Colon (tissue), 2 donors: ENCODE data around the gene CCL4.
"Not testable (repeated sequence)": the region's sequence is repeated elsewhere in the genome, so short reads cannot be mapped to it uniquely, and the experiment has no call there.

Experiments
- FAIRE-seq: peaks from 2 replicates; lab custom pipeline; 2012; peaks lifted over from hg19 to GRCh38; lab: Jason Lieb, UNC
- donor health status: control.
- donor health status: control.

Gene CCL4

DNA sequence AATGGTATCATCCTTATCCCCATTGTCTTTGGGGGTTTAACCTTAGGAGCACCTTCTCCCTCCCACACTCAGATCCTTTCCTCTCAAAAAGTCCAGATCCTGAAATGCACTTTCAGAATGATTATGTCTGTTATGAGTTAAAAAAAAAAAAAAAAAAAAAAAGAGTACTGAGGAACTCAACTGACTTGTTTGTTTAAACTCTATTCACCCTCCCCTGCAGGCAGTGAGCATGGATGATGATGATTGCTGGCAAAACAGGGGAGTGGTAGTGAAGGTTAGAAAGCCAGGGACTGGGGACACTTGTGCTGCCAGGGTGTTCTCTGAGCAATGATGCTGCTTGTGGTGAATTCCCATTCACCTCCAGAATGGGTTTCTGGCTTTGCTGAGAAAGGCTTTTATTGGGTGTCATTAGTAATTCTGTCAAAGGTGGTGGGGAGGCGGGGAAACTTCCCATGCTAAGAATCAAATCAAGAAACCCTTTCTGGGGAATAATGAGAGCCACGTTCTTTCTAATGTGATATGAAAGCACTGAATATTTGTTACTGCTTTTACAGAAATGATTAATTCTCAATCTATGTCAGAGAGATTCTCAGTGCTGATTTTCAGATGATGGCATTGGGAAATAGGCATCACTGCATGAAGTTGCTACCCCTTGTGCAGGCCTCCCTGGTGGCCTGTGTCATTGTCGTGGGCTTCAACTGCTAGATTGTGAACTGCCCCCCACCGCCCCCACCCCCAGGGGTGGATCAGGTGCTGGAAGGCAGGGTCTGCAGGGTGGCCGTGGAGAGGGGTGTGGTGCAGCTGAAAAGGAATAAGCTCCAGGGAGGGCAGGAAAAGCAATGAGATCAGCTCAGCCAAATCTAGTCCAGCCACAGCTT is 14.1 kb downstream of the CCL4 start:
- no peak for FAIRE-seq

DNA sequence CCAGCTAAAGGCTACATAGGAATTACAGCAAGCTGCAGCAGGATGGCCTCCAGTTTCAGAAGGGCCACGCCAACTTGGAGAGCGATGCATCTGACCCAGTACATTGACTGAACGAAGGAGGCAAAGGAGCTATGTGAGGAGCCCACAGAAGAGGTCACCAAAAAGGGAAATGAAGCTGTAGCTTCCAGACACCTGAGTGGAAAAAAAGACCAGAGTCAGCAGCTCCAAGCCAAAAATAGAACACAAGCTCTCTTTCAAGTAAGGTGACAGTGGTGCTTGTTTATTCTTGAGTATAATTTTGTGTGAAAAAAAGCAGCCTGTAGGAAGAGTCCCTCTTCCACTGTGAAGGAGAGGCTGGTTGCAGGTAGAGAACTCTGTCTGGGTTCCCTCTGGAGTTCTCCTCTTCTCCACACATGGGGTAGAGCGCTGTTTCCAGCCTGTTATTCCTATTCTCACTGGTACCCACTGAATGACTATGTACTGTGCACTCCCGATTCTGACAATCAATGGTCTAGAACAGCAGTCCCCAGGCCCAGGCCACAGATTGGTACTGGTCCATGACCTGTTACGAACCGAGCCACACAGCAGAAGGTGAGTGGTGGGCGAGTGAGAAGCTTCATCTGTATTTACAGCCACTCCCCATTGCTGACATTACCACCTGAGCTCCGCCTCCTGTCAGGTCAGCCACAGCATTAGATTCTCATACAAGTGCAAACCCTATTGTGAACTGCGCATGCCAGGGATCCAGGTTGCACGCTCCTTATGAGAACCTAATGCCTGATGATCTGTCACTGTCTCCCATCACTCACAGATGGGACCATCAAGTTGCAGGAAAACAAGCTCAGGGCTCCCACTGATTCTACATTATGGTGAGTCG is 15.1 kb downstream of the CCL4 start:
- no peak for FAIRE-seq

- FAIRE-seq, result no peak
Observed at GRCh38 chr17:36120221-36120620, 16.6 kb downstream of the CCL4 start.

GRCh38 chr17:36121099-36121498 is 17.5 kb downstream of the CCL4 start:
- not testable (repeated sequence) for FAIRE-seq

- FAIRE-seq, result no peak
Observed at GRCh38 chr17:36123431-36123830, 19.8 kb downstream of the CCL4 start.

DNA sequence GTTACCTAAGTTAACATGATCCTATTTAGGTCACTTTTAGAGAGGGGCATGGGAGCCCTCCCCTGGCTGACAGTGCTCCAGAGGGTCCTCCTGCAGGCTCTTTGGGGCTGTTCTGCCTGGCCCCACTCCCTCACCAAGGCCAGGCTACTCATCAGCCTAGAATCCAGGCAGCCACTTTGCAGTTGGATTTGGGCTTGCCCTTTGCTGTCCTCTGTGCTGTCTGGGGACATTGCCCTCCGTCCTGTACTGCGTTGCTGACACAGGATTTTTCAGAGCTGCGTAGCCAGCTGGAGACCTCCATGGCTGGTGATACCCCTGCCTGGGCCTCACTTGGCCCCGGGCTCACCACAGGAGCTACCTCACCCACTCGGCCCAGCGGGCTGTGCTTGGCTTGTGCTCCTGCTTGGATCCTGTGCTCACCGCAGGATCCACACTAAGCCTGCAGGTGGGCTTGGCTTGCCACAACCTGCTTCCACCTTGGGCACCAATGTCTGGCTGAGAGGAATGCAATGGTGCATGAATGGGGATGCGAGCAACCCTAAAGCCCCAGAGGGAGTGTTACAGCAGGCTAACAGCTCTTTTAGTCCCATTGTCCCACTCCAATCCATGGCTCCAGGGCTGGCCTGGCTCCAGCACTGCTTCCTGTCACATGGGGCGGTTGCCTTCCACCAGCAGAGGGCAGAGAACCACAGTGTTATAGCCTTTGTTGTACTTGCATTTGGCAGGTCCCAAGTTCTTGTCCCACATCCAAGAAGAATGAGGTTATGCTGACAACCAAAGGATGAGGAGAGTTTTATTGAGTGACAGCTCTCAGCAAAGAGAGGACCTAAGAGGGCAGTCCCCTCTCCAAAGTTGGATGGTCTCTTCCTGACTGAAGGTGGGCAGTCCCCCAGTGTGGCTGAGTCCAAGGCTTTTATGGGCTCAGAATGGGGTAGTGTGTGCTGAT is 21.5 kb downstream of the CCL4 start:
- FAIRE-seq, result no peak

DNA sequence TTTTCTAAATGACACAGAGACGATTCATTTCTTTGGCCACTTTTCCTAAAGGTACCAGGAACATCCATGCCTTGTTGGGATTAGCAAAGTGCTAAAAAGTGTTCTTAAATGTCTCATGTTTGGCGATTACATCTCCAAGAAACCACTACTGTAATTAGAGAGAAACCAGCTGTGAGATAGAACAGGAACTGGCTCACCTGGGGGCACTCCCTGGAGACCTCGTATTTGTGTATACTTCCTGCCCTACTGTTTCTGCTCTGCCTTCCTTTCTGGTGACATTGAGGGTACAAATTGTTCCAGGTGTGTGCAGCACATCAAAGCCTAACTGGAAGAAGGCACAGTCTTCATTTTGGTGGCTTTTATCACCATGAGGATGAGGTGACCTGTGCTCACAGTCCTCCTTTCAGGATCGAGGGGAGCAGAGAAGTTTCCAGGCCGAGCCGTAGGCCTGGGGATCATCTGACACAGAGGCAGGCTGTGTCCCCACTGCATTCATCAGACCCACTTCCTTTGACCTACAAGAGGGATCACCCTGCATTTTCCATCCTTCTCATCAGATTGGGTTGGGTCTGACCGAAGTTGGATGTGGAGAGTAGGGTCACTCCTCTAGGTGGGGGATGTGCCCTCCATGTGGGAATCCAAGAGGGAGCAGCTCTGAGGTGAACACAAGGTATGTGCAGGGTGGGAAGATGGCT is 23.7 kb downstream of the CCL4 start:
- FAIRE-seq, result no peak

- no peak for FAIRE-seq
Observed at GRCh38 chr17:36127911-36128310, 24.3 kb downstream of the CCL4 start.

DNA sequence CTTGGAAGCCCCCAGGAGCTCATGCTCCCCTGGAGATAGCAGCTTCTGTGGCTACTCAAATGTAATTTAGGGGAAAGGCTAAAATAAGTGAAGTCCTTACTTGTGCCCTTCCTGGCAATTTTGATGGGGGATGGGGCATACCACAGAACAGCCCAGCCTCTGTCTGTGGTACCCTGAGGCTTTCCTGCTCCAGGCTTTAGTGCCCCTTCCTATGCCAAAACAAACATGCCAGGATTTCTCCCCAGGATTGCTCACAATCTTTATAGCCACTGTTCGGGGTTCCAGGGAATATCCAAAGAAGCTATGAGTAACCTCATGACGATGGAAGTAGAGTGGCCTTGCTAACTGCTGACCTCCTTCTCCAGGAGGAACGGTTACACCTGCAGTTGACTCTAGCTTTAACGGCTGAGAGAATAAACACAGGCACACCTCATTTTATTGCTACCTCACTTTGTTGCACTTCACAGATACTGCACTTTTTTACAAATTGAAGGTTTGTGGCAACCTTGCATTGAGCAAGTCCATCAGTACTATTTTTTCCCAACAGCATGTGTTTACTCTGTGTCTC is 24.9 kb downstream of the CCL4 start:
- FAIRE-seq, result no peak

DNA sequence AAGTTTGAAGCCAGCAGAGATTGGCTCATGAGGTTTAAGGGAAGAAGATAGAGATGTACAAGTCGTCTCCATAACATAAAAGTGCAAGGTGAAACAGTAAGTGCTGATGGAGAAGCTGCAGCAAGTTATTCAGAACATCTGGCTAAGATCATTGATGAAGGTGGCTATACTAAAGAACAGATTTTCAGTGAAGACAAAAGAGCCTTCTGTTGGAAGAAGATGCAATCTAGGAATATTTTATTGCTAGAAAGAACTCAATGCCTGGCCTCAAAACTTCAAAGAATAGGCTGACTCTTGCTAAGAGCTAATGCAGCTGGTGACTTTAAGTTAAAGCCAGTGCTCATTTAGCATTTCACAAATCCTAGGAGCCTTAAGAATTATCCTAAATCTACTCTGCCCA is 26.0 kb downstream of the CCL4 start:
- no peak for FAIRE-seq

DNA sequence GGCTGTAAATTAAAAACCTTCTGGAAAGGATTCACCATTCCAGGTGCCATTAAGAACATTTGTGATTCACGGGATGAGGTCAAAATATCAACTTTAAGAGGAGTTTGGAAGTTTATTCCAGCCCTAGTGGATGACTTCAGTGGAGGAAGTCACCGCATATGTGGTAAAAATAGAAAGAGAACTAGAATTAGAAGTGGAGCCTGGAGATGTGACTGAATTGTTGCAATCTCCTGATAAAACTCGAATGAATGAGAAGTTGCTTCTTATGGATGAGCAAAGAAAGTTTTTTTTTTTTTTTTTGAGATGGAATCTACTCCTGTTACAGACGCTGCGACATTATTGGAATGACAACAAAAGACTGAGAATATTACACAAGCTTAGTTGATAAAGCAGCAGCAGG is 26.7 kb downstream of the CCL4 start:
- FAIRE-seq, result no peak

- no peak for FAIRE-seq
Observed at GRCh38 chr17:36131421-36131820, 27.8 kb downstream of the CCL4 start.

- no peak for FAIRE-seq
Observed at GRCh38 chr17:36131931-36132330, 28.3 kb downstream of the CCL4 start.

GRCh38 chr17:36132421-36132831 is 28.8 kb downstream of the CCL4 start:
- FAIRE-seq, result no peak

- no peak for FAIRE-seq
Observed at GRCh38 chr17:36133602-36134236, 30.1 kb downstream of the CCL4 start.

DNA sequence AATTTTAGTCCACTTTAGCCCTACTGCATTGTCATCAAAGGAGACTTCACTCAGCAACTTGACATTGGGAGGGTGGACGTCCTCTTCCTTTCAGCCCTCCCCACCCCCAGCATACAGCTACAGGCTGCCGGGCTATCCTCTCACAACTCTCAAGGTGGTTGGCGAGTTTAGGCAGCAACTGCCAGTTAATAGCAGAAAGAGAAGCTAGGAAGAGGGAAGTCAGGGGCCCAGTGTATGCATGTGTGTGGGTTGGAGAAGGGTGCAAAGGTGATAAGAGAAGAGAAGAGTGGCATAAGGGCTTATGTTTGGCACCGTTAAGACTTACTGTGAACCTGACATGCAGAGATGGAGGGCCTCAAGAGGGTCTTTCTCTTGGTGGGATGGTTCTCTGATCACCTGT is 31.8 kb downstream of the CCL4 start:
- no peak for FAIRE-seq

GRCh38 chr17:36136036-36136435 is 32.4 kb downstream of the CCL4 start:
- FAIRE-seq, result no peak

DNA sequence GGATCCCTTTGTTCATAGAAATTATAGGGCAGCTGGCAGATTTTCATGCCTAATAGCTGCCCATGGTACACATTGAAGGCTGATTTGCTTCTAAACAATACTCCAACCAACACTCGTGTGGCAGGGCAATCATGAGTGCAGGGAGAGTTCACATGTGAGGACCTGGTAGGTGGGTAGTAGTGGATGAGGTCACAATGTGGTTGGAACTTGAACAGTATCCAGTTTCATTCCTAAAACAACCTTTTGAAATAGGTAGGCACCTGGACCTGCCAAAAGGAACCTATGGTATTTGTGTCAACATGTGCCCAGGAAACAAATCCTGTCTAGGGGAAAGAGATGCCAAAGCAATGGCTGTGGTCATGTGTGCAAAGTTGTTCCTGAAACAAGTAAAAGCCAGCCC is 32.8 kb downstream of the CCL4 start:
- no peak for FAIRE-seq

DNA sequence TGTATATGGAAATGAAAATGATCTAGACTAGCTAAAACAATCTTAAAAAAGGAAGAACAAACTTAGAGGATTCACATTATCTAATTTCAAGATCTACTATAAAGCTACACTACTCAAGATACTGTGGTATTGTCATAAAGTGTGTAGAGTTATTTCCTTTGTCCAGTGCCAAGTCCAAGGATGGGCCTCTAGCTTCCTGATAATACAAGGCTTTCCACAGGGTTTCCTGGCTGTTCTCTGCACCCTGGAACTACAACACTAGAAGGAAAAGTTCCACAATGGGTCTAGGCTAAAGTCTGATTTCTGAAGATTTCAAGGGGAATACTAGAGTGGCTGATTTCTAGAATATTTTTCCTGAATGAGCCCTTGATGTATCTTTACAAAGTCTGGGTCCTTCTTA is 38.6 kb downstream of the CCL4 start:
- FAIRE-seq, result no peak

- FAIRE-seq, result no peak
Observed at GRCh38 chr17:36142806-36143205, 39.2 kb downstream of the CCL4 start.

DNA sequence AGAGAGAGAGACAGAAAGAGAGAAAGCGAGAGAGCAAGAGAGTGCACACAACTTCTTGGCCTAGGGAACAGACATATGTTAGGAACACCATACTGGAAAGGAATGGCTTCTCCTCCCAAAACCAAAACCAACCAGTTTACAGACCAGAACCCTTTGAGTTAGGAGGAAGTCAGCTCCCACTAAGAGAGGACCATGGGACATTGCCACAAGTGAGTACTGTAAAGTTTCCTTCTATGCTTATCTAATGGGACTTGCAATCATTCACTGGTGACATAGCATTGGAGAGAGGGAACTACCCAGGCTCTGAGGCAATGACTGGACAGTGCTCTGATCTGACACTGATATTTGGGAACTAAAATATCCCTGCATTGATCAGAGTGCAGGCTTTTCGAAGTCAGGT is 40.4 kb downstream of the CCL4 start:
- no peak for FAIRE-seq
